CD4-positive, CD25-positive, alpha-beta regulatory T cell (primary cell): ENCODE measurements around the gene FILIP1L. TPM values are rescaled to one million over a fixed set of nuclear protein-coding genes. Genes with fewer than 3 reads are reported as not detected.
"Not testable (repeated sequence)": the region's sequence is repeated elsewhere in the genome, so short reads cannot be mapped to it uniquely, and the experiment has no call there.

Source experiments
- ATAC-seq, 2 donors: fragments of 150-1000 bp; cut with Tn5 transposase; one replicate each; pipeline ENCODE4 v1.10.0; 2021; ENCODE audit warnings: low read depth in 2 of 2, moderate number of reproducible peaks in 2 of 2, moderate library complexity in 1 of 2
- DNase-seq, 3 donors: peaks; one replicate each; pipeline versions ENCODE4 v3.0.0 to v3.0.0-alpha.2; 2012 to 2022; ENCODE audit warnings: mixed read lengths in 1 of 3
- H3K27ac ChIP-seq: one replicate; pipeline ENCODE4 v1.7.0; 2013; ENCODE audit warnings: mild to moderate bottlenecking, low read length; ENCODE audit not compliant: insufficient read depth, poor library complexity, severe bottlenecking
- H3K27me3 ChIP-seq: one replicate; pipeline ENCODE4 v1.7.0; 2013; ENCODE audit warnings: low read length; ENCODE audit not compliant: control insufficient read depth, insufficient read depth
- H3K36me3 ChIP-seq: one replicate; pipeline ENCODE4 v1.7.0; 2013; ENCODE audit warnings: mild to moderate bottlenecking, low read length, moderate library complexity; ENCODE audit not compliant: control insufficient read depth, insufficient read depth
- H3K4me1 ChIP-seq: 2 replicates; pipeline ENCODE4 v1.7.0; 2013; ENCODE audit warnings: mild to moderate bottlenecking, low read length; ENCODE audit not compliant: insufficient read depth, control insufficient read depth, poor library complexity, severe bottlenecking
- H3K4me3 ChIP-seq: one replicate; pipeline ENCODE4 v1.7.0; 2013; ENCODE audit warnings: low read depth, mild to moderate bottlenecking, low read length, moderate library complexity
- H3K9me3 ChIP-seq, 2 experiments: 1 replicate in 1 of 2; 2 replicates in 1 of 2; pipeline ENCODE4 v1.7.0; 2013; ENCODE audit warnings: low read length in 2 of 2, mild to moderate bottlenecking in 1 of 2, moderate library complexity in 1 of 2; ENCODE audit not compliant: control insufficient read depth in 2 of 2
- H3K27ac Mint-ChIP-seq, 3 donors: one replicate each; pipeline ENCODE4 v1.8.0; 2020 to 2022; ENCODE audit warnings: mild to moderate bottlenecking in 3 of 3, mixed read lengths in 3 of 3, moderate library complexity in 2 of 3
- H3K27me3 Mint-ChIP-seq: one replicate; pipeline ENCODE4 v1.8.0; 2022; ENCODE audit warnings: mild to moderate bottlenecking, mixed read lengths
- H3K36me3 Mint-ChIP-seq: one replicate; pipeline ENCODE4 v1.8.0; 2020; ENCODE audit warnings: mixed read lengths
- H3K4me1 Mint-ChIP-seq, 4 donors: one replicate each; pipeline ENCODE4 v1.8.0; 2020 to 2022; ENCODE audit warnings: mixed read lengths in 4 of 4, mild to moderate bottlenecking in 1 of 4
- H3K4me3 Mint-ChIP-seq, 4 donors: one replicate each; pipeline ENCODE4 v1.8.0; 2020 to 2022; ENCODE audit warnings: mild to moderate bottlenecking in 4 of 4, mixed read lengths in 4 of 4, moderate library complexity in 3 of 4
- H3K9me3 Mint-ChIP-seq, 7 donors: one replicate each; pipeline ENCODE4 v1.8.0; 2020 to 2022; ENCODE audit warnings: mixed read lengths in 7 of 7, mild to moderate bottlenecking in 3 of 7, moderate library complexity in 2 of 7
- polyA plus RNA-seq, 4 donors: library from polyadenylated mRNA; unstranded; fragments of 300-500 nt; fragmentation: Illumina TruSeq; gene quantifications; one replicate each; pipeline ENCODE4 v1.2.3, GENCODE V29; 2021
- total RNA-seq: library from RNA; stranded (reverse); gene quantifications from one replicate; pipeline ENCODE4 v1.2.3, GENCODE V29; 2022

FILIP1L gene
- total and polyA plus RNA-seq, 5 donors from 2014 or later: 0.37 to 1.0 (median 0.65) TPM; not detected in 2

GRCh38 chr3:100057716-100058575 lies 56.4 kb downstream of the FILIP1L start:
- Histone ChIP-seq H3K9me3 (no peaks in the 10 kb centered on the region), H3K27ac (no peak overlapping the region), H3K27me3 (no peaks in the 10 kb centered on the region), H3K36me3 (no peaks in the 10 kb centered on the region), H3K4me1 (no peaks in the 10 kb centered on the region), H3K4me3 (no peak overlapping the region)
- Mint-ChIP-seq H3K4me1 (peaks cover 0 to 9% (median 6%) of the 10 kb centered on the region in 4 donors), H3K36me3 (no peaks in the 10 kb centered on the region), H3K9me3 (peaks cover 0 to 2% (median 0%) of the 10 kb centered on the region in 7 donors), H3K4me3 (no peak overlapping the region), H3K27ac (no peak overlapping the region), H3K27me3 (no peaks in the 10 kb centered on the region)
- DNase-seq (no peak), ATAC-seq (no peak)

- H3K36me3 ChIP-seq: no peaks in the 10 kb centered on the region
- no peak for DNase-seq
- no peak overlapping the region for H3K4me3 ChIP-seq
- Mint-ChIP-seq H3K4me1 (no peaks in the 10 kb centered on the region), H3K27me3 (no peaks in the 10 kb centered on the region), H3K9me3 (peaks cover 0 to 2% (median 0%) of the 10 kb centered on the region in 7 donors), H3K36me3 (no peaks in the 10 kb centered on the region), H3K27ac (no peak overlapping the region), H3K4me3 (no peak overlapping the region)
- H3K27ac ChIP-seq: no peak overlapping the region
- ATAC-seq: no peak
- no peaks in the 10 kb centered on the region for H3K4me1 ChIP-seq
- H3K9me3 ChIP-seq: no peaks in the 10 kb centered on the region
- no peaks in the 10 kb centered on the region for H3K27me3 ChIP-seq
Observed at GRCh38 chr3:100053951-100054620, 60.2 kb downstream of the FILIP1L start.

- not testable (repeated sequence) for ATAC-seq, H3K27ac ChIP-seq, H3K36me3 ChIP-seq, H3K4me3 ChIP-seq, H3K4me1 ChIP-seq, H3K4me3 Mint-ChIP-seq, H3K4me1 Mint-ChIP-seq, DNase-seq, H3K9me3 ChIP-seq, H3K9me3 Mint-ChIP-seq, H3K27me3 ChIP-seq, H3K27me3 Mint-ChIP-seq, H3K27ac Mint-ChIP-seq, H3K36me3 Mint-ChIP-seq
Observed at GRCh38 chr3:100051513-100051912, 62.8 kb downstream of the FILIP1L start.

GRCh38 chr3:100048248-100048647 lies 66.1 kb downstream of the FILIP1L start:
- Mint-ChIP-seq H3K27ac (no peak overlapping the region), H3K27me3 (no peaks in the 10 kb centered on the region), H3K36me3 (no peaks in the 10 kb centered on the region), H3K4me3 (no peak overlapping the region), H3K9me3 (no peaks in the 10 kb centered on the region), H3K4me1 (peaks cover 0 to 13% (median 10%) of the 10 kb centered on the region in 4 donors)
- H3K9me3 ChIP-seq: no peaks in the 10 kb centered on the region
- H3K27ac ChIP-seq: no peak overlapping the region
- ATAC-seq (no peak), DNase-seq (no peak)
- no peaks in the 10 kb centered on the region for H3K27me3 ChIP-seq
- no peaks in the 10 kb centered on the region for H3K4me1 ChIP-seq
- H3K36me3 ChIP-seq: no peaks in the 10 kb centered on the region
- no peak overlapping the region for H3K4me3 ChIP-seq

- H3K9me3 ChIP-seq: no peaks in the 10 kb centered on the region
- Mint-ChIP-seq H3K27me3 (no peaks in the 10 kb centered on the region), H3K4me1 (peaks cover 0 to 13% (median 10%) of the 10 kb centered on the region in 4 donors), H3K4me3 (peak overlapping the region in 1 of 4 donors; percentile 39), H3K27ac (no peak overlapping the region), H3K36me3 (no peaks in the 10 kb centered on the region), H3K9me3 (no peaks in the 10 kb centered on the region)
- no peak overlapping the region for H3K27ac ChIP-seq
- no peaks in the 10 kb centered on the region for H3K4me1 ChIP-seq
- H3K4me3 ChIP-seq: no peak overlapping the region
- DNase-seq (peak in 1 of 3 donors; percentile 24), ATAC-seq (peak; percentile 42 to 56)
- no peaks in the 10 kb centered on the region for H3K36me3 ChIP-seq
- no peaks in the 10 kb centered on the region for H3K27me3 ChIP-seq
Observed at GRCh38 chr3:100047455-100048141, 66.7 kb downstream of the FILIP1L start.

- H3K4me1 Mint-ChIP-seq: peaks cover 0 to 13% (median 10%) of the 10 kb centered on the region in 4 donors
Observed at GRCh38 chr3:100046986-100047385, 67.3 kb downstream of the FILIP1L start.

GRCh38 chr3:100045696-100046095 lies 68.6 kb downstream of the FILIP1L start:
- no peaks in the 10 kb centered on the region for H3K9me3 Mint-ChIP-seq
- H3K27ac Mint-ChIP-seq: peak overlapping the region in 1 of 3 donors; percentile 76
- no peak overlapping the region for H3K27ac ChIP-seq
- H3K4me3 ChIP-seq: no peak overlapping the region
- H3K27me3 ChIP-seq: no peaks in the 10 kb centered on the region
- H3K9me3 ChIP-seq: no peaks in the 10 kb centered on the region
- DNase-seq (no peak), ATAC-seq (no peak)
- H3K36me3 ChIP-seq: no peaks in the 10 kb centered on the region
- no peaks in the 10 kb centered on the region for H3K4me1 ChIP-seq
- peaks cover 0 to 13% (median 10%) of the 10 kb centered on the region in 4 donors for H3K4me1 Mint-ChIP-seq
- no peaks in the 10 kb centered on the region for H3K27me3 Mint-ChIP-seq
- H3K4me3 Mint-ChIP-seq: no peak overlapping the region
- no peaks in the 10 kb centered on the region for H3K36me3 Mint-ChIP-seq

More at GRCh38 chr3:100046986-100047385, 67.3 kb downstream of the FILIP1L start:
- Mint-ChIP-seq H3K4me3 (peak overlapping the region in 1 of 4 donors; percentile 39), H3K36me3 (no peaks in the 10 kb centered on the region), H3K27me3 (no peaks in the 10 kb centered on the region), H3K9me3 (no peaks in the 10 kb centered on the region), H3K27ac (no peak overlapping the region)
- H3K36me3 ChIP-seq: no peaks in the 10 kb centered on the region
- H3K4me3 ChIP-seq: no peak overlapping the region
- ATAC-seq (no peak), DNase-seq (no peak)
- no peaks in the 10 kb centered on the region for H3K9me3 ChIP-seq
- no peak overlapping the region for H3K27ac ChIP-seq
- no peaks in the 10 kb centered on the region for H3K27me3 ChIP-seq
- no peaks in the 10 kb centered on the region for H3K4me1 ChIP-seq
